ENCODE measurements around the gene APPBP2. TPM values are rescaled to one million over a fixed set of nuclear protein-coding genes. Genes with fewer than 3 reads are reported as not detected.

APPBP2 gene
- total RNA-seq (10 to 100 TPM; 16.9 to 29.6 (median 19.0) TPM), polyA plus RNA-seq (1 to 10 TPM; 4.0 to 7.2 TPM)

GRCh38 chr17:60525685-60526514 is at the start of gene APPBP2:
Gene APPBP2, minus strand, starts transcription at chr17:60526242. Its CDS starts 311 bp downstream, at chr17:60525931.
- Histone ChIP-seq H3K4me1 (peaks cover 6 to 36% (median 13%) of the 10 kb centered on the region in 3 donors), H3K9me3 (no peaks in the 10 kb centered on the region), H3K27me3 (no peaks in the 10 kb centered on the region), H3K36me3 (no peaks in the 10 kb centered on the region), H3K27ac (peak within 1 kb of the TSS; percentile 96 to 99 (median 98)), H3K4me3 (peak within 1 kb of the TSS; percentile 67 to 91 (median 82))
- intact Hi-C loops (cut with DNase I), result no loop called here
- peak; percentile 84 to 94 (median 88) for DNase-seq
- 0% methylated on average over 61 to 69 of the region's 69 CpGs for WGBS, 2 donors
- ATAC-seq, result peak; percentile 92 to 97 (median 94)
- TF ChIP-seq CTCF (IDR thresholded peaks at IDR 0.05), result no peak
- FAIRE-seq, result no peak

DNA sequence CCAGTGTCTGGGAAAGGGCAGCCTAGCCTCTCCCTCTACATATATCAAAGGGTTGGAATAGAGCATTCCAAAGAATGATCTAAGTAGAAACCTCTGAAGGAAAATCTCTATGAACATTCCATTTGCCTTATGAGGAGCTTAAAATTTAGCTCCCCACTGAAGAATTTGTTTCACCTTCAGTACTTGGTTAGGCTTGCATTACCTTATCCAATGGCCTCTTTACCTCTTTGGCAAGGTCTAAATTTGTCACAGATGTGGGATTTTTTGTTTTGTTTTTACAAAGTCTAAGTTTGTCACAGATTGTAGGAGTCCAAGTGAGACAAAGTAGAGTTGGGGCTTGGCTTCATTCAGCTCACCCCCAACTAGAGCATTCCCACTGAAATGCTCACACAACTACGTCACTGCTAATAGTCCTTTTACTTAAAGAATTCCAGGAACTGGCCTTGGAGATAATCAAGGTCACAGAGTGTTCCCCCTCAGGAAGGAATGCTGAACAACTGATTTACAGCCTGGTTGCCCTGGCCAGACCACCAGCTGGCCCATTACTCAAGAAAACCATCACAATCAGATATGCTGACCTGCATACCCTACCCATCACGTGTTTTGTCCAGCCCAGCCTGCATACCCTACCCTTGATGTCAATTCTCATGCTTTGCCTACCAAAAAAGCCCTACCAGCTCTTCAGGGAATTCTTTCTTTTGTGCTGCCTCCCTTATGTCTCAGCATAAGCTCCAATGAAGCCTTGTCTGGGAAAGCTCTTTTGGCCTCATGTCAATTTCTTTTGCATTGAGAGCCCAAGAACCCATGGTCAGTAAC is 47.4 kb upstream of the APPBP2 start:
- Histone ChIP-seq H3K4me1 (peaks cover 0 to 3% (median 0%) of the 10 kb centered on the region in 3 donors), H3K27ac (peak overlapping the region in 2 of 4 donors; percentile 17 to 60), H3K27me3 (no peaks in the 10 kb centered on the region), H3K9me3 (no peaks in the 10 kb centered on the region), H3K36me3 (no peaks in the 10 kb centered on the region), H3K4me3 (no peak overlapping the region)
- peak in 1 of 4 donors; percentile 31 for ATAC-seq
- no peak for DNase-seq
- intact Hi-C loops (cut with DNase I), result loop anchor here in 1 of 3 donors (10.0 kb wide), 1 partner anchor 61 kb away; no protein-coding TSS in a partner anchor
- 53 to 64% methylated on average over 2 of the region's 2 CpGs for WGBS, 2 donors
- FAIRE-seq, result no peak
- no peak for TF ChIP-seq CTCF (IDR thresholded peaks at IDR 0.05)

DNA sequence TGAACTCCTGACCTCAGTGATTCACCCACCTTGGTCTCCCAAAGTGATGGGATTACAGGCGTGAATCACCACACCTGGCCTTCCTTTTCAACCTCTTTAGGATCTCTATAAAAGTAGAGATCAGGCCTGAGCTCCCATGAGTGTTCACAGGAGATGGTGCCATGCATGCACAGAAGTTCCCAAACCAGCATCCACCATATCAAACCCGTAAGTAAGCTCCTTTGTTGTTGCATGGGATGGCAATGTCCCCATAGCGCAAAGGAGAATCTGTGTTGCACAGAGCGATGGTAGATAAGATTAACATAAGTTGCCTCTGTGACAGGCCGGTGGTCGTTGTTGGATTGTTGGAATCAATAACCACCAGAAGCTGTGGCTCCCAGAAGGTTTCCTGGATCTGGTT is 39.2 kb upstream of the APPBP2 start:
- no peak for FAIRE-seq
- 80 to 84% methylated on average over 6 of the region's 6 CpGs for WGBS, 2 donors
- H3K9me3 ChIP-seq, result no peaks in the 10 kb centered on the region

GRCh38 chr17:60563743-60564142 is 37.7 kb upstream of the APPBP2 start:
- H3K9me3 ChIP-seq, result no peaks in the 10 kb centered on the region
- H3K4me1 ChIP-seq, result no peaks in the 10 kb centered on the region
- H3K4me3 ChIP-seq, result no peak overlapping the region
- DNase-seq, result no peak
- no peak for TF ChIP-seq CTCF (IDR thresholded peaks at IDR 0.05)
- 79 to 84% methylated on average over 2 of the region's 2 CpGs for WGBS, 2 donors
- H3K27me3 ChIP-seq, result no peaks in the 10 kb centered on the region
- ATAC-seq, result no peak
- FAIRE-seq, result no peak
- no peaks in the 10 kb centered on the region for H3K36me3 ChIP-seq
- H3K27ac ChIP-seq, result no peak overlapping the region
- intact Hi-C loops (cut with DNase I), result no loop called here

More for the DNA sequence above, 39.2 kb upstream of the APPBP2 start:
- TF ChIP-seq CTCF (IDR thresholded peaks at IDR 0.05), result no peak
- Histone ChIP-seq H3K4me3 (no peak overlapping the region), H3K27ac (no peak overlapping the region), H3K27me3 (no peaks in the 10 kb centered on the region), H3K4me1 (peaks cover 0 to 3% (median 0%) of the 10 kb centered on the region in 3 donors), H3K36me3 (no peaks in the 10 kb centered on the region)
- DNase-seq (no peak), ATAC-seq (no peak)
- intact Hi-C loops (cut with DNase I), result no loop called here

All from pancreas (tissue), 10 donors.